Mesenchymal stem cell (in vitro differentiated cells and primary cell): ENCODE data around the gene CMYA5.

Experiments
- DNase-seq: peaks from one replicate; pipeline ENCODE4 v3.0.0-alpha.2; 2013
- H2AFZ ChIP-seq: one replicate; pipeline ENCODE4 v1.6.1; 2013; ENCODE audit warnings: low read depth, mild to moderate bottlenecking, control low read depth, inconsistent platforms, low read length, moderate library complexity
- H2AK5ac ChIP-seq: 2 replicates; pipeline ENCODE4 v1.6.1; 2013; ENCODE audit warnings: low read length, moderate library complexity, mild to moderate bottlenecking, inconsistent platforms; ENCODE audit not compliant: severe bottlenecking
- H2BK120ac ChIP-seq: one replicate; pipeline ENCODE4 v1.6.1; 2013; ENCODE audit warnings: low read depth, mild to moderate bottlenecking, inconsistent platforms, low read length, moderate library complexity
- H2BK12ac ChIP-seq, 2 experiments: one replicate each; pipeline ENCODE4 v1.6.1; 2013; ENCODE audit warnings: inconsistent platforms in 2 of 2, low read length in 2 of 2, mild to moderate bottlenecking in 2 of 2, moderate library complexity in 2 of 2, control low read depth in 1 of 2
- H2BK15ac ChIP-seq: one replicate; pipeline ENCODE4 v1.6.1; 2013; ENCODE audit warnings: mild to moderate bottlenecking, low read depth, inconsistent platforms; ENCODE audit not compliant: poor library complexity, severe bottlenecking
- H2BK5ac ChIP-seq: 2 replicates; pipeline ENCODE4 v1.6.1; 2013; ENCODE audit warnings: low read depth, mild to moderate bottlenecking, low read length, control low read depth, inconsistent platforms; ENCODE audit not compliant: poor library complexity, severe bottlenecking
- H3K14ac ChIP-seq, 2 experiments: one replicate each; pipeline ENCODE4 v1.6.1; 2013; ENCODE audit warnings: inconsistent platforms in 2 of 2, low read length in 2 of 2, control low read depth in 1 of 2, mild to moderate bottlenecking in 1 of 2, moderate library complexity in 1 of 2
- H3K18ac ChIP-seq, 2 experiments: one replicate each; pipeline ENCODE4 v1.6.1; 2013; ENCODE audit warnings: inconsistent platforms in 2 of 2, low read length in 2 of 2, control low read depth in 1 of 2, low read depth in 1 of 2, mild to moderate bottlenecking in 1 of 2
- H3K23ac ChIP-seq, 2 experiments: one replicate each; pipeline ENCODE4 v1.6.1; 2013; ENCODE audit warnings: inconsistent platforms in 2 of 2, low read length in 2 of 2, mild to moderate bottlenecking in 2 of 2, moderate library complexity in 2 of 2, control low read depth in 1 of 2
- H3K27ac ChIP-seq: 2 replicates; pipeline ENCODE4 v1.5.1; 2013; ENCODE audit warnings: mild to moderate bottlenecking, moderate library complexity, low read length, control low read depth, inconsistent platforms; ENCODE audit not compliant: poor library complexity, severe bottlenecking
- H3K27me3 ChIP-seq, 2 experiments: 2 replicates each; pipeline versions ENCODE4 v1.6.1 to v1.7.0; 2013; ENCODE audit warnings: low read length in 2 of 2, mild to moderate bottlenecking in 2 of 2, moderate library complexity in 2 of 2, control low read depth in 1 of 2, inconsistent platforms in 1 of 2; ENCODE audit not compliant: control insufficient read depth in 1 of 2, insufficient read depth in 1 of 2
- H3K36me3 ChIP-seq, 2 experiments: 2 replicates each; pipeline versions ENCODE4 v1.6.1 to v1.7.0; 2013; ENCODE audit warnings: low read length in 2 of 2, control low read depth in 1 of 2, inconsistent platforms in 1 of 2, low read depth in 1 of 2, mild to moderate bottlenecking in 1 of 2; ENCODE audit not compliant: insufficient read depth in 2 of 2, control insufficient read depth in 1 of 2
- H3K4ac ChIP-seq, 2 experiments: one replicate each; pipeline ENCODE4 v1.6.1; 2013; ENCODE audit warnings: inconsistent platforms in 2 of 2, low read length in 2 of 2, mild to moderate bottlenecking in 2 of 2, moderate library complexity in 2 of 2, control low read depth in 1 of 2, low read depth in 1 of 2
- H3K4me1 ChIP-seq: 2 replicates; pipeline ENCODE4 v1.6.1; 2013; ENCODE audit warnings: low read depth, low read length, control low read depth; ENCODE audit not compliant: control insufficient read depth, insufficient read depth
- H3K4me2 ChIP-seq: 2 replicates; pipeline ENCODE4 v1.6.1; 2013; ENCODE audit warnings: low read length, mild to moderate bottlenecking, inconsistent platforms; ENCODE audit not compliant: poor library complexity, severe bottlenecking
- H3K4me3 ChIP-seq, 2 experiments: 2 replicates each; pipeline versions ENCODE4 v1.5.1 to v1.7.0; 2013; ENCODE audit warnings: low read length in 2 of 2, mild to moderate bottlenecking in 2 of 2, control low read depth in 1 of 2, low read depth in 1 of 2; ENCODE audit not compliant: insufficient read depth in 1 of 2
- H3K79me1 ChIP-seq: replicated peaks from 2 replicates; pipeline ENCODE4 v1.6.1; 2013; ENCODE audit warnings: mild to moderate bottlenecking, control low read depth, low read length, inconsistent platforms; ENCODE audit not compliant: poor library complexity, severe bottlenecking
- H3K9ac ChIP-seq: 2 replicates; pipeline ENCODE4 v1.7.0; 2013; ENCODE audit warnings: mild to moderate bottlenecking, low read length, moderate library complexity
- H3K9me3 ChIP-seq: 2 replicates; pipeline ENCODE4 v1.7.0; 2013; ENCODE audit warnings: mild to moderate bottlenecking, low read length; ENCODE audit not compliant: control insufficient read depth
- H4K8ac ChIP-seq: one replicate; pipeline ENCODE4 v1.6.1; 2013; ENCODE audit warnings: inconsistent platforms, mild to moderate bottlenecking, low read length, moderate library complexity
- H4K91ac ChIP-seq: one replicate; pipeline ENCODE4 v1.6.1; 2013; ENCODE audit warnings: mild to moderate bottlenecking, low read length, inconsistent platforms
- WGBS: methylation state at CpG from one replicate; pipeline ENCODE4 v1.1.7; 2013; ENCODE audit warnings: mixed read lengths; 5-methylcytosine and 5-hydroxymethylcytosine counted together

CMYA5 gene

GRCh38 chr5:79792463-79792862, 102.8 kb downstream of the CMYA5 start:
- no peak overlapping the region for H2AFZ ChIP-seq
- H4K91ac ChIP-seq = no peak overlapping the region
- H3K23ac ChIP-seq = no peak overlapping the region
- H4K8ac ChIP-seq = no peak overlapping the region
- no peak overlapping the region for H2BK5ac ChIP-seq
- no peaks in the 10 kb centered on the region for H3K79me1 ChIP-seq
- H3K9ac ChIP-seq = no peak overlapping the region
- peaks cover 11% of the 10 kb centered on the region for H3K4me1 ChIP-seq
- H3K4me2 ChIP-seq = no peak overlapping the region
- no peak overlapping the region for H2AK5ac ChIP-seq
- peaks cover 3% of the 10 kb centered on the region for H3K9me3 ChIP-seq
- H3K4ac ChIP-seq = no peak overlapping the region
- H2BK15ac ChIP-seq = no peak overlapping the region
- H3K36me3 ChIP-seq = peaks cover 0 to 6% of the 10 kb centered on the region in 2 experiments
- DNase-seq = no peak
- H3K27me3 ChIP-seq = no peaks in the 10 kb centered on the region
- H2BK12ac ChIP-seq = no peak overlapping the region
- H3K27ac ChIP-seq = no peak overlapping the region
- H2BK120ac ChIP-seq = no peak overlapping the region
- H3K4me3 ChIP-seq = no peak overlapping the region
- no peak overlapping the region for H3K18ac ChIP-seq
- H3K14ac ChIP-seq = no peak overlapping the region

GRCh38 chr5:79793304-79793703, 103.7 kb downstream of the CMYA5 start:
- H3K79me1 ChIP-seq = no peaks in the 10 kb centered on the region
- H3K9me3 ChIP-seq = peaks cover 3% of the 10 kb centered on the region
- H3K4me3 ChIP-seq = no peak overlapping the region
- no peak overlapping the region for H2AFZ ChIP-seq
- no peak for DNase-seq
- H4K91ac ChIP-seq = no peak overlapping the region
- no peak overlapping the region for H3K18ac ChIP-seq
- no peaks in the 10 kb centered on the region for H3K27me3 ChIP-seq
- no peak overlapping the region for H3K4ac ChIP-seq
- no peak overlapping the region for H2AK5ac ChIP-seq
- H3K4me1 ChIP-seq = peaks cover 11% of the 10 kb centered on the region
- H2BK15ac ChIP-seq = no peak overlapping the region
- H2BK12ac ChIP-seq = no peak overlapping the region
- no peak overlapping the region for H3K27ac ChIP-seq
- H3K14ac ChIP-seq = no peak overlapping the region
- H3K9ac ChIP-seq = no peak overlapping the region
- H2BK120ac ChIP-seq = no peak overlapping the region
- no peak overlapping the region for H3K23ac ChIP-seq
- H2BK5ac ChIP-seq = no peak overlapping the region
- H4K8ac ChIP-seq = no peak overlapping the region
- H3K4me2 ChIP-seq = no peak overlapping the region
- H3K36me3 ChIP-seq = peaks cover 0 to 6% of the 10 kb centered on the region in 2 experiments
- 90% methylated on average over 6 of the region's 7 CpGs for WGBS

- Histone ChIP-seq H3K9me3 (no peaks in the 10 kb centered on the region), H2AFZ (no peak overlapping the region), H3K36me3 (peaks cover 0 to 6% of the 10 kb centered on the region in 2 experiments), H3K18ac (no peak overlapping the region), H2BK5ac (no peak overlapping the region), H3K14ac (no peak overlapping the region), H3K4me2 (no peak overlapping the region), H3K4ac (no peak overlapping the region), H2AK5ac (no peak overlapping the region), H2BK120ac (no peak overlapping the region), H2BK12ac (no peak overlapping the region), H3K4me3 (no peak overlapping the region), H4K91ac (no peak overlapping the region), H3K27ac (no peak overlapping the region), H3K9ac (no peak overlapping the region), H3K79me1 (no peaks in the 10 kb centered on the region), H4K8ac (no peak overlapping the region), H2BK15ac (no peak overlapping the region), H3K23ac (no peak overlapping the region), H3K4me1 (peaks cover 11% of the 10 kb centered on the region), H3K27me3 (no peaks in the 10 kb centered on the region)
- no peak for DNase-seq
Observed at GRCh38 chr5:79793722-79794121, 104.1 kb downstream of the CMYA5 start.

- peaks cover 0 to 6% of the 10 kb centered on the region in 2 experiments for H3K36me3 ChIP-seq
- no peak overlapping the region for H2BK12ac ChIP-seq
- 98% methylated on average over 3 of the region's 3 CpGs for WGBS
- no peak overlapping the region for H3K23ac ChIP-seq
- H3K4me1 ChIP-seq = peaks cover 11% of the 10 kb centered on the region
- H3K18ac ChIP-seq = no peak overlapping the region
- no peak overlapping the region for H3K14ac ChIP-seq
- no peak overlapping the region for H2BK15ac ChIP-seq
- H2AFZ ChIP-seq = no peak overlapping the region
- H3K79me1 ChIP-seq = no peaks in the 10 kb centered on the region
- no peak overlapping the region for H2AK5ac ChIP-seq
- H3K4me3 ChIP-seq = no peak overlapping the region
- no peak overlapping the region for H3K27ac ChIP-seq
- H2BK120ac ChIP-seq = no peak overlapping the region
- H3K27me3 ChIP-seq = no peaks in the 10 kb centered on the region
- no peak overlapping the region for H3K9ac ChIP-seq
- H2BK5ac ChIP-seq = no peak overlapping the region
- H4K91ac ChIP-seq = no peak overlapping the region
- no peak overlapping the region for H4K8ac ChIP-seq
- H3K9me3 ChIP-seq = no peaks in the 10 kb centered on the region
- H3K4me2 ChIP-seq = no peak overlapping the region
- no peak for DNase-seq
- no peak overlapping the region for H3K4ac ChIP-seq
Observed at GRCh38 chr5:79794347-79794746, 104.7 kb downstream of the CMYA5 start.
